Osteocyte (in vitro differentiated cells): Measurements from ENCODE around the gene KMT2D. TPM values are rescaled to one million over a fixed set of nuclear protein-coding genes. Genes with fewer than 3 reads are reported as not detected.

Source experiments
- DNase-seq: peaks from one replicate; pipeline ENCODE4 v3.0.0; 2021; ENCODE audit warnings: mixed read lengths; ENCODE audit not compliant: unreplicated experiment; ENCODE audit errors: extremely low spot score
- H3K27ac Mint-ChIP-seq: one replicate; pipeline ENCODE4 v1.8.0; 2021; ENCODE audit warnings: mild to moderate bottlenecking, mixed read lengths; ENCODE audit not compliant: unreplicated experiment
- H3K27me3 Mint-ChIP-seq: one replicate; pipeline ENCODE4 v1.8.0; 2021; ENCODE audit warnings: mixed read lengths; ENCODE audit not compliant: unreplicated experiment
- H3K36me3 Mint-ChIP-seq: one replicate; pipeline ENCODE4 v1.8.0; 2021; ENCODE audit warnings: mixed read lengths; ENCODE audit not compliant: unreplicated experiment
- H3K4me1 Mint-ChIP-seq: one replicate; pipeline ENCODE4 v1.8.0; 2021; ENCODE audit warnings: mixed read lengths; ENCODE audit not compliant: unreplicated experiment
- H3K4me3 Mint-ChIP-seq: one replicate; pipeline ENCODE4 v1.8.0; 2021; ENCODE audit warnings: mild to moderate bottlenecking, moderate library complexity, mixed read lengths; ENCODE audit not compliant: unreplicated experiment
- H3K9me3 Mint-ChIP-seq: one replicate; pipeline ENCODE4 v1.8.0; 2021; ENCODE audit warnings: mixed read lengths; ENCODE audit not compliant: unreplicated experiment
- CTCF ChIP-seq: fragments of 200-600 bp; sonication (generic); IDR thresholded peaks from 2 replicates; pipeline ENCODE4 v1.5.0; 2021; ENCODE audit warnings: antibody characterized with exemption, mild to moderate bottlenecking, moderate library complexity
- total RNA-seq: library from RNA; stranded (reverse); gene quantifications from 2 replicates; pipeline ENCODE4 v1.2.1, GENCODE V29; 2021

Gene KMT2D
- total RNA-seq, 1 donor from 2014 or later, result 91.2 TPM

- no peaks in the 10 kb centered on the region for H3K9me3 Mint-ChIP-seq
- no peaks in the 10 kb centered on the region for H3K27me3 Mint-ChIP-seq
- no peak overlapping the region for H3K27ac Mint-ChIP-seq
- no peak overlapping the region for H3K4me3 Mint-ChIP-seq
- no peak for DNase-seq
- no peak for TF ChIP-seq CTCF
- H3K4me1 Mint-ChIP-seq, result peaks cover 18% of the 10 kb centered on the region
- H3K36me3 Mint-ChIP-seq, result peaks cover 50% of the 10 kb centered on the region
These were observed 14.3 kb downstream of the KMT2D start for GRCh38 chr12:49046129-49046895.

GRCh38 chr12:49044660-49045059 lies 15.9 kb downstream of the KMT2D start:
- peaks cover 6% of the 10 kb centered on the region for H3K4me1 Mint-ChIP-seq
- no peak overlapping the region for H3K4me3 Mint-ChIP-seq
- no peaks in the 10 kb centered on the region for H3K27me3 Mint-ChIP-seq
- no peaks in the 10 kb centered on the region for H3K9me3 Mint-ChIP-seq
- no peak for DNase-seq
- no peak overlapping the region for H3K27ac Mint-ChIP-seq
- TF ChIP-seq CTCF, result no peak
- H3K36me3 Mint-ChIP-seq, result peaks cover 52% of the 10 kb centered on the region

GRCh38 chr12:49043856-49044258 lies 16.7 kb downstream of the KMT2D start:
- peak; percentile 66 for TF ChIP-seq CTCF
- Mint-ChIP-seq H3K4me3 (no peak overlapping the region), H3K27me3 (no peaks in the 10 kb centered on the region), H3K27ac (no peak overlapping the region), H3K36me3 (peaks cover 51% of the 10 kb centered on the region), H3K9me3 (no peaks in the 10 kb centered on the region), H3K4me1 (no peaks in the 10 kb centered on the region)
- no peak for DNase-seq

GRCh38 chr12:49043241-49043640 lies 17.4 kb downstream of the KMT2D start:
- no peak overlapping the region for H3K27ac Mint-ChIP-seq
- no peaks in the 10 kb centered on the region for H3K9me3 Mint-ChIP-seq
- DNase-seq, result no peak
- no peak overlapping the region for H3K4me3 Mint-ChIP-seq
- H3K36me3 Mint-ChIP-seq, result peaks cover 48% of the 10 kb centered on the region
- no peak for TF ChIP-seq CTCF
- no peaks in the 10 kb centered on the region for H3K27me3 Mint-ChIP-seq
- H3K4me1 Mint-ChIP-seq, result no peaks in the 10 kb centered on the region

GRCh38 chr12:49041881-49042484 lies 18.6 kb downstream of the KMT2D start:
- Mint-ChIP-seq H3K36me3 (peaks cover 42% of the 10 kb centered on the region), H3K4me1 (no peaks in the 10 kb centered on the region), H3K9me3 (no peaks in the 10 kb centered on the region), H3K27me3 (no peaks in the 10 kb centered on the region), H3K4me3 (no peak overlapping the region), H3K27ac (no peak overlapping the region)
- DNase-seq, result no peak
- no peak for TF ChIP-seq CTCF
